ENCODE measurements around the gene FIP1L1. TPM values are rescaled to one million over a fixed set of nuclear protein-coding genes. Genes with fewer than 3 reads are reported as not detected.

The FIP1L1 gene
- polyA plus RNA-seq, 1 donor from 2014 or later: 89.0 TPM

DNA sequence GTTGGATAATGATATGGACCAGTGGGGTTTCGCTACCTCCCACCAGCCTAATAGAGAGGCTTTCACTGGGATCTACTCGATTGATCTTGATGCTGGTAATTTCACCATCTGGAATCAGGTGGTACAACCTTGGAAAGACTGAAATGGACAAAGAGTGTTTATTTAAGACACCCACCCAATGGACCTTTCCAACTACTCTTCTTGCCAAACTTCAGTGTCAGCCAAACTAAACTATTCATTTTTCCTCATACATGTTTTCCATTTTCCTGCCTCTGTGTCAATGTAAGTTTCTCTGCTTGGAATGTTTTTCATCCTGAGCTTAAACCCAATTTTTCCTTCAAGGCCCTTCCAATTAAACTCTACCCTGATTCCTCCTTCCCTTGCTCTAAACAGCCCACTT, 121.3 kb downstream of the FIP1L1 start:
- Histone ChIP-seq H3K27me3 (ENCODE audit: insufficient read depth, low read depth, low read length) (no peaks in the 10 kb centered on the region), H3K36me3 (ENCODE audit: insufficient read depth, low read length) (no peaks in the 10 kb centered on the region), H3K79me2 (replicated peaks; ENCODE audit: insufficient read depth, low read length) (no peaks in the 10 kb centered on the region), H3K9me2 (ENCODE audit: insufficient read depth, low read length) (no peaks in the 10 kb centered on the region), H3K9me3 (ENCODE audit: low read length) (no peaks in the 10 kb centered on the region), H3K4me2 (ENCODE audit: low read length) (no peak overlapping the region), H2AFZ (ENCODE audit: low read depth, low read length) (no peak overlapping the region), H3K9ac (ENCODE audit: low read length) (no peak overlapping the region), H3K27ac (ENCODE audit: low read length) (no peak overlapping the region), H4K20me1 (ENCODE audit: insufficient read depth) (no peaks in the 10 kb centered on the region), H3F3A (ENCODE audit: insufficient read depth, low read length, poor library complexity, severe bottlenecking) (no peaks in the 10 kb centered on the region), H3K4me3 (ENCODE audit: low read length) (no peak overlapping the region)
- TF ChIP-seq, protein P1, sequence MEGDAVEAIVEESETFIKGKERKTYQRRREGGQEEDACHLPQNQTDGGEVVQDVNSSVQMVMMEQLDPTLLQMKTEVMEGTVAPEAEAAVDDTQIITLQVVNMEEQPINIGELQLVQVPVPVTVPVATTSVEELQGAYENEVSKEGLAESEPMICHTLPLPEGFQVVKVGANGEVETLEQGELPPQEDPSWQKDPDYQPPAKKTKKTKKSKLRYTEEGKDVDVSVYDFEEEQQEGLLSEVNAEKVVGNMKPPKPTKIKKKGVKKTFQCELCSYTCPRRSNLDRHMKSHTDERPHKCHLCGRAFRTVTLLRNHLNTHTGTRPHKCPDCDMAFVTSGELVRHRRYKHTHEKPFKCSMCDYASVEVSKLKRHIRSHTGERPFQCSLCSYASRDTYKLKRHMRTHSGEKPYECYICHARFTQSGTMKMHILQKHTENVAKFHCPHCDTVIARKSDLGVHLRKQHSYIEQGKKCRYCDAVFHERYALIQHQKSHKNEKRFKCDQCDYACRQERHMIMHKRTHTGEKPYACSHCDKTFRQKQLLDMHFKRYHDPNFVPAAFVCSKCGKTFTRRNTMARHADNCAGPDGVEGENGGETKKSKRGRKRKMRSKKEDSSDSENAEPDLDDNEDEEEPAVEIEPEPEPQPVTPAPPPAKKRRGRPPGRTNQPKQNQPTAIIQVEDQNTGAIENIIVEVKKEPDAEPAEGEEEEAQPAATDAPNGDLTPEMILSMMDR (IDR thresholded peaks at IDR 0.05; ENCODE audit: poor library complexity, severe bottlenecking): no peak
- no peak for TF ChIP-seq EP300 (conservative IDR thresholded peaks at IDR 0.05; ENCODE audit: poor library complexity, severe bottlenecking)
- TF ChIP-seq MXI1 (conservative IDR thresholded peaks at IDR 0.05; ENCODE audit: poor library complexity, severe bottlenecking): no peak
- TF ChIP-seq POLR2AphosphoS5 (IDR thresholded peaks at IDR 0.05): no peak

DNA sequence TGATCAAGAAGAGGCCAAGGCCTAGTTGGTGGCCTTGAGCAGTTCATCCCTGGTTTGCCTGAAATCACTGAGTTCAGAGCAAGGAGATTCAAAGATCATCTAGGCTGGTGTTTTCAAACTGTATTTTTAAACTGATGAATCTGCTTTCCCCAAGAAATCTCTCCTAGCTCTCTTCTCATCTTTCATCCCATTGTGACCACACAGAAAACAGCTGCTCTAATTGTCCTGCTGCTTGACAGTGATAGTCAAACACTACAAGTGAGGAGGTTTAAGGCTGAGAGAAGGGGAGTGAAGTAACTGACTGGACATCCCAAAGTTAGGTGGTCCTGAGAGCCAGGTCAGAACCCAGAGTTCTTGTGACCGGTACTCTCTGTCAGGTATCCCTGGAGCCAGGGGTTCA, 122.3 kb downstream of the FIP1L1 start:
- Histone ChIP-seq H3K9ac (ENCODE audit: low read length) (no peak overlapping the region), H2AFZ (ENCODE audit: low read depth, low read length) (no peak overlapping the region), H3F3A (ENCODE audit: insufficient read depth, low read length, poor library complexity, severe bottlenecking) (no peaks in the 10 kb centered on the region), H3K9me2 (ENCODE audit: insufficient read depth, low read length) (no peaks in the 10 kb centered on the region), H3K27ac (ENCODE audit: low read length) (no peak overlapping the region), H3K27me3 (ENCODE audit: insufficient read depth, low read depth, low read length) (no peaks in the 10 kb centered on the region), H3K4me2 (ENCODE audit: low read length) (no peak overlapping the region), H3K4me3 (ENCODE audit: low read length) (no peak overlapping the region), H4K20me1 (ENCODE audit: insufficient read depth) (no peaks in the 10 kb centered on the region), H3K79me2 (replicated peaks; ENCODE audit: insufficient read depth, low read length) (no peaks in the 10 kb centered on the region), H3K9me3 (ENCODE audit: low read length) (no peaks in the 10 kb centered on the region), H3K36me3 (ENCODE audit: insufficient read depth, low read length) (no peaks in the 10 kb centered on the region)
- TF ChIP-seq, protein P2, sequence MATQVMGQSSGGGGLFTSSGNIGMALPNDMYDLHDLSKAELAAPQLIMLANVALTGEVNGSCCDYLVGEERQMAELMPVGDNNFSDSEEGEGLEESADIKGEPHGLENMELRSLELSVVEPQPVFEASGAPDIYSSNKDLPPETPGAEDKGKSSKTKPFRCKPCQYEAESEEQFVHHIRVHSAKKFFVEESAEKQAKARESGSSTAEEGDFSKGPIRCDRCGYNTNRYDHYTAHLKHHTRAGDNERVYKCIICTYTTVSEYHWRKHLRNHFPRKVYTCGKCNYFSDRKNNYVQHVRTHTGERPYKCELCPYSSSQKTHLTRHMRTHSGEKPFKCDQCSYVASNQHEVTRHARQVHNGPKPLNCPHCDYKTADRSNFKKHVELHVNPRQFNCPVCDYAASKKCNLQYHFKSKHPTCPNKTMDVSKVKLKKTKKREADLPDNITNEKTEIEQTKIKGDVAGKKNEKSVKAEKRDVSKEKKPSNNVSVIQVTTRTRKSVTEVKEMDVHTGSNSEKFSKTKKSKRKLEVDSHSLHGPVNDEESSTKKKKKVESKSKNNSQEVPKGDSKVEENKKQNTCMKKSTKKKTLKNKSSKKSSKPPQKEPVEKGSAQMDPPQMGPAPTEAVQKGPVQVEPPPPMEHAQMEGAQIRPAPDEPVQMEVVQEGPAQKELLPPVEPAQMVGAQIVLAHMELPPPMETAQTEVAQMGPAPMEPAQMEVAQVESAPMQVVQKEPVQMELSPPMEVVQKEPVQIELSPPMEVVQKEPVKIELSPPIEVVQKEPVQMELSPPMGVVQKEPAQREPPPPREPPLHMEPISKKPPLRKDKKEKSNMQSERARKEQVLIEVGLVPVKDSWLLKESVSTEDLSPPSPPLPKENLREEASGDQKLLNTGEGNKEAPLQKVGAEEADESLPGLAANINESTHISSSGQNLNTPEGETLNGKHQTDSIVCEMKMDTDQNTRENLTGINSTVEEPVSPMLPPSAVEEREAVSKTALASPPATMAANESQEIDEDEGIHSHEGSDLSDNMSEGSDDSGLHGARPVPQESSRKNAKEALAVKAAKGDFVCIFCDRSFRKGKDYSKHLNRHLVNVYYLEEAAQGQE (IDR thresholded peaks at IDR 0.05; ENCODE audit: borderline replicate concordance): no peak
- TF ChIP-seq, protein P1 (IDR thresholded peaks at IDR 0.05; ENCODE audit: poor library complexity, severe bottlenecking): no peak
- no peak for TF ChIP-seq EZH2 (IDR thresholded peaks at IDR 0.05; ENCODE audit: borderline replicate concordance, insufficient read depth, low read length, poor library complexity, severe bottlenecking)
- TF ChIP-seq TAF1 (IDR thresholded peaks at IDR 0.05; ENCODE audit: low read depth): no peak
- TF ChIP-seq RAD21 (conservative IDR thresholded peaks at IDR 0.05): no peak
- no peak for TF ChIP-seq EP300 (conservative IDR thresholded peaks at IDR 0.05; ENCODE audit: poor library complexity, severe bottlenecking)
- no peak for TF ChIP-seq POLR2AphosphoS5 (IDR thresholded peaks at IDR 0.05)
- no peak for TF ChIP-seq SMC3 (conservative IDR thresholded peaks at IDR 0.05; ENCODE audit: poor library complexity)
- TF ChIP-seq MXI1 (conservative IDR thresholded peaks at IDR 0.05; ENCODE audit: poor library complexity, severe bottlenecking): no peak
